ENCODE measurements around the gene TNNC1. TPM values are rescaled to one million over a fixed set of nuclear protein-coding genes. Genes with fewer than 3 reads are reported as not detected.

The TNNC1 gene
- total RNA-seq, 1 donor, result 0.54 TPM

DNA sequence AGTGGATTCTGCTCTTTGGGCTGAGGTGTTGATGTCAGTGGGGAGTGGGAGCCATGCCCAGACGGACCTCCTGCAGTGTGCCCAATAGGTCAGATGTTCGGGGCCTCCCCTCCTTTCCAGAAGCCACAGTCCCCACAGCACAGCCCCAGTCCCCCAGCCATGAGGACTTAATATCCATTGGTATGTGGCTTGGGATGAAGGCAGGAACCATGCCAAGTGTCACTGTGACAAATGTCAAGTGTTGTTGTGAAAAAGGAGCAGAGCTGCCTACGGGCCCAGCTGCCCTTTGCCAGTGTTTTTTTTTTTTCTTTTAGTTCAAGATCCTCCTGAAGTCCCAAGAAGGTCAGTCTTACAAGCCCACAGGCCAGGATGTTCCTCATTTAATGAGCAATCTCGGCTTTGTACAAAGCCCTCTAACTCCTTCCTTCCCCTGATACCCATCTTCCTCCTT lies 21.1 kb downstream of the TNNC1 start:
- DNase-seq (ENCODE audit: low read depth in 2 of 3, low spot score in 2 of 3), result no peak

DNA sequence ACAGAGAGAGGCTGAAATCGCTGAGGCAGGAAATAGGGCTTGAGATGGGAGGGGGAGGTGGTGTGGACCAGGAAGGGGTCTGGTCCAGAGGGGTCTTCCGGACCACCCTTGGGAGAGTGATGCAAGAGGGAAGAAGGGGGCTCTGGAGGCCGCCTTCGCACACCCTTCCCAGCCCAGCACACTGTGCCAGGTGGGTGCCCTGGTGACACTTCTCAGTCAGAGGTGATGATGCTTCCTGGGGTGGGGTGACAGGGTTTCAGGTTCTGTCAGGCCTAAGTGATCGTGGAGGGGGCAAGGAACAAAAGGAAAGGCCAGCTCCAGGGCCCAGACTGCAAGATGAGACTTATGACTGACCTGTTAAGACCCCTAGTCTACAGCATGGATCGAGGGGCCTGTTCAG lies 21.6 kb downstream of the TNNC1 start:
- DNase-seq (ENCODE audit: low read depth in 2 of 3, low spot score in 2 of 3), result no peak

DNA sequence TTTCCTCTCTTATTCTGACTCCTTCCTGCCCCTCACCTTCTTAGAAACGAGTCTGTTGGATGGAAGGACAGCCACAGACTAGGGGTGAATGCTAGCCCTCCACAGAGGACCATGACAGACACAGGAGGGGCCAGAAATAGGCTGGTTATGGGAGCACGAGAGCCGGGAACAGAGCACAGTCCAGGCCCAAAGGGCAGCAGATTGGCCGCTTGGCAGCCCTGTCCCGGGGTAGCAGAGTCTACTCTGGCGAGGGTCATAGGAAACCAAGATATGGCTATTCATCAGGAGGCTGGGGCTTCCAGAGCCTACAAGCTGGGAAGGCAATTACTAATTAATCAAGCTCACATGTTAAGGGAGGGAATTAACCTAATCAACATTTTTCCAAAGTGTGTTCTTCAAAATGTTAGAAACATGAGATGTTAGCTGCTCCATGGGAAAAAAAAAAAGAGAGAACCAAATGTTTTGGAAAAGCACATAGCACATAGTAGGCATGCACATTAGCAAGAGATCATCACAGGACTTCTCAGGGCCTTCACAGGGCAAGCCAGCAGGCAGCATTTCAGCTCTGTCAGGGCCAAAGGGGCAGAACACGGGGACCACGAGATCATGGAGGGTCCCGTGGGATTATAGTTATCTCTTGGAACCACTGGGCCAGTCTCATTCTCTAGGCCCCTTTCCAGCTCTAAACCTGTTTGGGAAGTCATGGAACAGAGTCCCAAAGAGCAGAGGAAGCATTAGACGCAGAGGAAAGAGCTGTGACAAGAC lies 22.2 kb downstream of the TNNC1 start:
- no peak for DNase-seq (ENCODE audit: low read depth in 2 of 3, low spot score in 2 of 3)

DNA sequence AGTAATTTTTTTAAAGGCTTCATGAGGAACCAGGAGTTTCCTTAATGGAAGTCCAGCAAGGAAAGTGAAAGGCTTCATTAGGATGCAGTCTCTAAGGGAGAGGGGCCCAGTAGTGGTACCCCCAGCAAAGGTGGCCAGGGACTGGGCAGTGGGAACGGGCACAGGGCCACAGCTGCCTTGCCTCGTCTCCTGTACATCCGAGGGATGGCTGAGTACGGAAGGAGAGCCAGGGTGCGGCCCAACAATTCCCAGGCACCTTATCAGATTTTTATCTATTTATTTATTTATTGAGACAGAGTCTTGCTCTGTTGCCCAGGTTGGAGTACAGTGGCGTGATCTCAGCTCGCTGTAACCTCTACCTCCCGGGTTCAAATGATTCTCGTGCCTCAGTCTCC lies 23.4 kb downstream of the TNNC1 start:
- no peak for DNase-seq (ENCODE audit: low read depth in 2 of 3, low spot score in 2 of 3)

DNA sequence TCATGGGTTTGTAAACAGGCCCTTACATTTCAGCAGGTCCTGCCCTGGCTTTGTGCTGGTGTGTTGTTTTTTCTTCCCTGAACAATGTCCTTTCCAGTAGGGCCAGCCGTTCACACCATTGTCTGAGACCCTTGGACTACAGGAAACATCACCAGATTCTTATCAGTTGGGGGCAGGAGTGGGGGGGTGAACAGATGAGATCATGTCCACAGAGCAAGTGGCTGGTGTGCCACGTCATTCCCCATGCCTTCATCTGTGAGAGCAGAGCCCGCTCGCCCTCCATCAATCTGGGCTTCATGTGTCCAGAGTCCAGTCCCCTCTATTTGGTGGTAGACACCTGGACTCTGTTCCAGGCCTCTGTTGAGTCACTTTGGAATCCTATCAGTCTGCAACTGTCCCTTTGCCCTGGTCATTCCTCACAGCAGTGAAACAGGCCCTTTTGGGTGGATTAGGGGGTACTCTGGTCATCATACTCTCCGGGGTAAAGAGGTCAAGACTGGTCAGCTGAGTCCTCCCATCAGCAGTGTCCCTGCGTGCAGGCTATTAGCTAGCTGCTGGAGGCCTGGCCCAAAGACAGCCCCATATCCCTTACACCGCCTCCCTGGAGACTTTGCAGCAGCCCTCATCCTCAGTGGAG lies 23.9 kb downstream of the TNNC1 start:
- DNase-seq (ENCODE audit: low read depth in 2 of 3, low spot score in 2 of 3), result no peak

DNA sequence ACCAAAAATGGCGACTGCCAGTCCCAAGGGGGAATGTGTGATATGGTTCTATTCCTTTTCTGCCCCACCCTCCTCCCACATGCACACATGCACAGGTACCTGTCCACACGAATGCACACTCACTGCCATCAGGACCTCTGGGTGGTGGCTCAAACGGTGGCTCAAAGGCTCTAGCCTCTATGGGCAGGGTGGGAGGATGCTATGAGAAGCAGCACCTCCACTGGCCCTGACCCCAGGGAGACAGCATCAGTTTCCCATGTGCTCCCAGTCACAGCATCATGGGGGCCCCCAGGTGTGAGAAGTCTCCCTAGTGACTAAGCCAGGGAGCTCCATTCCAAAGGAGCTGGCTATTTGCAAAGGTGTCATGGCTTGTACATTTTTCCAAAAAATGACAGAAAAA lies 24.8 kb downstream of the TNNC1 start:
- no peak for DNase-seq (ENCODE audit: low read depth in 2 of 3, low spot score in 2 of 3)

DNA sequence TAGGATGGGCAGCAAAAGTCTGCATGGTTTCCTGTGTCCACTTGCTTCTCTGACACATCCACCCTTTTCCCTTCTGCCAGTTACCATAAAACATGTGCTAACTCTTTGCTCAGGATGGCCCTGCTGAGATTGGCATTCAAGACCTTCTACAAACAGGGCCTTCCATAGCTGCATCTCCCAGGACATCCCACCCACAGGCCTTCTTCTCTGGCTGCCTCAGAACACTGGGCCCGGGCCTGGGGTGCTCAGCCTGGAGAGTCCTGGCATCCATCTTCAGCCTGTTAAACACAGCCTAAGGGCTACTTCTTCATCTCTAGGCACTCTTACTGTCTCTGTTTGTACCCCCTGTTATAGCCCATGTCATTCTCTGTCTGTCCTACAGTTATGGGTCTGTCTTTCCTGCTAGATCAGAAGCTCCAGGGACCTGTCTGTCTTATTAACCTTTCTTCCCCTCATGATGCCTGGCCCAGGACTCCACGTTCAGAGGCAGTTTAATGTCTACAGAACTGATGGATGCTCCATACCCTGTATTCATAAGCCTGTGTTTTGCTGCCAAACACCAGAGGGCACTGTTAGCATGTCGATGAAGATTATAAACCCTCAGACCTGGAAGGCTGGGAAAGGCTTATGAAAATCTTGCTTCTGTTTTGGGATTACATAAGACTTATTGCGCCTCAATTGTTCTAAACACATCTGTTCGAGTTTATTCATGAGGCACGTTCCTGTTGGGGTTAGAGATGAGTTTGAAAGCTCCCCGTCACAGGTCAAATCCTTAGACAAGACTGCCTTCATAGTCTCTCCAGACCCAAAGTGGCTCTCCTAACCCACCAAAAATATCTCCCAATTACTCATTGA lies 25.5 kb downstream of the TNNC1 start:
- peak in 2 of 3 donors; percentile 47 to 68 for DNase-seq (ENCODE audit: low read depth in 2 of 3, low spot score in 2 of 3)

DNA sequence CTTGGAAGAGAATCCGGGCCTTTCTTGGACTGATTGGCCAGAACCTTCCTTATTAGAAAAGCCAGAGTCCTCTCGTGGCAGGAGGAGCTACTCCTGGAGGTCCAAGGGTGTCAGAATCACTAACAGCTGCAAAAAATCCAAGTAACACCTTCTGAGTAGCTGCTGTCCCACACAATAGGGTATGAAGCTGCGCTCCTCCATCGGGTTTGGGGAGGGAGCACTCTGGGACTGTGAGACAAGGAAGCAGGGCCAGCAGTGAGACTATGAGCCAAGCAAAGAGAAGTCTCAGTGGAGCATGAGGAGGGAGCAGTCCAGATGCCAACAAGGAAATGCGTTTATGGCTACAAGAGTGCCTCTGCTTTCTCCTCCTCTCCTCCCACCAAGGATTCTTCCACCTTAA lies 30.7 kb downstream of the TNNC1 start:
- DNase-seq (ENCODE audit: low read depth in 2 of 3, low spot score in 2 of 3), result no peak

DNA sequence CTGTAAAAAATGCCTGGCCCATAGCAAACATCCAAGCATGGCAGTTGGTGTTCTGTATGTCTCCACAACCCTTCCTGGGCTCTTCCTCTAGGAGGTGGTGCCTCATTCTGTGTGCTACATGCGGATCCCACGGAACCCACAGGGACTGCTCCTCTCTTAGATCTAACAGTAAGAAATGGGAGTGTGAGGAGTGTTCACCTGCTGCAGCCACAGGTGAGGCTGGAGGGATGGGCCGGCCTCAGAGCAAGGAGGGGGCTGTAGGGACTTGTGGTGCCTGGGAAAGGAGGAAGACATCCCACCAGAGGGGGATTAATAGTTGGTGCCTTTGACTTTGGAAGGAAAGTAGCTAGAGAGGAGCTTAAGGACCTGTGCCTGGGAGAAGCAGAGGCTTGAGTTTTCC lies 31.2 kb downstream of the TNNC1 start:
- DNase-seq (ENCODE audit: low read depth in 2 of 3, low spot score in 2 of 3), result no peak

DNA sequence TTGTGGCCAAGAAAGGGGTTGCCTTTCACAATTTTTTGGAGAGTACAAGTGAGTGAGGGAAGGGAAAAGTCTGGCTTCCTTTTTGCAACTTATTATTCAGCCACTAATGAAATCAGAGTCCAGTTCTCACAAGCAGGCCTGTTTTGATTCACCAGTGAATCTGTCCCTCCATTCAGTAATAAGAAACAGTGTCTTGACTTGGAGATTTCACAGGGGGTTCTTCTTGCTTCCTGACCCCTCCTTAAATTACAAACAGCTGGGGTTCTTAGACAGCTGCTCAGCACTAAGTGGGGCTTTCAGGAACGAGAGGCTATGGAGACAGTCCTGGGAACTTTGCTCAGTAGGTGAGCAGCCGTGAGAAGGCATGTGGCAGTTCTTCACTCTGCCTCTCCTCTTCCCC lies 33.5 kb downstream of the TNNC1 start:
- DNase-seq (ENCODE audit: low read depth in 2 of 3, low spot score in 2 of 3), result no peak

DNA sequence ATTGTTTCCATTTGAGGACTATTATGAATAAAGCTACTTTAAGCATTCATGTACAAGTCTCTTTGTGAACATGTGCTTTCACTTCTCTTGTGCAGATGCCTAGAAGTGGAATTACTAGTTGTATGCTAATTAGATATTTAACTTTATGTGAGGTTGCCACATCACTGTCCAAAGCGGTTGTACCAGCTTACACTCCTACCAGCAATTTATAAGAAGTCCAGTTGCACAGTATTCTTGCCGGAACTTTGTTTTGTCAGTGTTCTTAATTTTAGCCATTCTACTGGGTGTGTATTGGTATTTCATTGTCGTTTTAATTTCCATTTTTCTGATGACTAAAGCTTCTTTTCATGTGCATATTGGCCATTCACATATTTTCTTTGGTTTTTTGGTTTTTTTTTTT lies 38.0 kb downstream of the TNNC1 start:
- DNase-seq (ENCODE audit: low read depth in 2 of 3, low spot score in 2 of 3), result no peak

DNA sequence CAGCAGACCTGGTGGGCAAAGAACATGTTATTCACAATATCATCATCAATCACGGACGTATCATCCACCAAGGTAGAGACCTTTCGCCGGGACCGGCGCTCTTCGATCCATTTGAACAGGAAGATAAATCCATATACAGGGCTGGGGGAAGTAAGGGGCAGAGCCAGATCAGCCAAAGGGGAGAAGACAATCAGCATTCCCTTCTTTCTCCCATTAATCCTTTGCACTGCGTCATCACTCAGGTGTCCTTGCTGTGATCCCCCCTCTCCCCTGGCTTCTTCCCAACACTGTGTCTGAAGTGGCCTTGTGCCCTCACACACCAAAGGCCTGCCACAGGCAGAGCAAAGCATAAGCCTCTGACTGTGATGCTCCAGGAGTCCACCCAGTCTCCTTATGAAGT lies 45.4 kb downstream of the TNNC1 start:
- DNase-seq (ENCODE audit: low read depth in 2 of 3, low spot score in 2 of 3), result no peak

DNA sequence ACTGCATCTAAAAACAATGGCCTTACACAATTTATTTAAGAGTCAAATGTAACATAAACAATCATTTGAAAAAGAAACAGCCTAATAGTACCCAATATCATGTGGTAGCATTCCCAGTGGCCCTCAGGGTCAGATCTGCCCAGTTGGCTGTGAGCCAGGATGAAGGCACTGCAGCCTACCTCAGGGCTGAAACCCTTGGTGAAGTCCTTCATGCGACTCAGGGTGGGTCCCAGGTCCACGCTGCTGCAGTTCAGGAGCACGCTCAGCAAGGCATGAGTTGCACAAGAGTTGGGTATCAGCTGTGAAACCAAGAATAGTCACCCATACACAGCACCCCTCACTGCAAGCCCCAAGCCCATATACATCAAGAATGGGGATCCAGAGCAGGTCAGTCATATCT lies 46.1 kb downstream of the TNNC1 start:
- no peak for DNase-seq (ENCODE audit: low read depth in 2 of 3, low spot score in 2 of 3)

DNA sequence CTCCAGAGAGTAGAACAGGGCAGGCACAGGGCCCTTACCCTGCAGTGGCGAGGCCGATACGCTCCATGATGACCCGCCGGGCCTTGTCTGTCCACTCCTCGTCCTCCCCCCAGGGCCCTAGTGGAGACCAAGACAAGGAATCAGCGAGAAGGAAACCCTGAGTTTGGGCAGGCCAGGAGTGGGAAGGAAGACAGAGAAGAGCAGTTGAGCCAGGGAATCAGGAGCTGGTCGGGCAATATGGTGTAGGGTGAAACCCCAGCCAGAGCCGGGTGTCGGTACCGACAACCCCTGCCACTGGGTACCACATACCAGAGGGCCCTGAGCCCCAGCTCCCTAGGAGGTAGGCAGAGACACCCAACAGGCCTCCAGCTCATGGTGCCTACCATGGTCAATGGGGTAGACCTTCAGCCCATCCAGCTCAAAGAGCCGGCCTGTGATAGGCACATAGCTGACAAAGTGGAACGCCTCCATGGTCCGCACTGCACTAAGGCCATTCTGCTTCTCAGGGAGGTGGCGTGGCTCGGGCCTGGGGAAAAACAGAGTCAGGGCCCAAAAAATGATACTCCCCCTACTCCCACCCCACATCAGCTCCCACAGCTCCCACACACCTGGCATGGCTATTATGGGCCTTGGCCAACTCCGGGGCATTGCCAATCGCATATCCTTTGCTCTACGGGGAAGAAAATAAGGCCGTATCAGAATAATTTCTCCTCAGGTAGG lies 46.9 kb downstream of the TNNC1 start:
- DNase-seq (ENCODE audit: low read depth in 2 of 3, low spot score in 2 of 3), result no peak

DNA sequence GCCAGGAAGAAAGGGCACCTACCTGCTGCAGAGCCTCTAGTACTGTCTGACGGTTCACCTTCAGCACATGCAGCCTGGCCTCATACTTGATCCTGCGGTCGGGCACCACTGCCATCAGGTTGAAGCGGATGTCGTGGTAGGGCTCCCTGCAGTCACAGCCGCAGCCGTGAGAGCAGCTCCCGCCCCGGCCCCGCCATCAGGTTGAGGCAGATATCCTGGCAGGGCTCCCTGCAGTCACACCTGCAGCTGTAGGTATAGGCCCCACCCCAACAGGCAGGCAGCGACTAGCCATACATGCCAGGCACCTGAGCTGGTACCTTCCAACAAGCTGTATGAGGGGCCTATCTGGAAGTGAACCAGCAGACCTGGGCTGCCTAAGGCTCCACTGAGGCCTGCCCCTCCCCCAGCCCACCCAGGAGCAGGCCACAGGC lies 47.6 kb downstream of the TNNC1 start:
- DNase-seq (ENCODE audit: low read depth in 2 of 3, low spot score in 2 of 3), result no peak

DNA sequence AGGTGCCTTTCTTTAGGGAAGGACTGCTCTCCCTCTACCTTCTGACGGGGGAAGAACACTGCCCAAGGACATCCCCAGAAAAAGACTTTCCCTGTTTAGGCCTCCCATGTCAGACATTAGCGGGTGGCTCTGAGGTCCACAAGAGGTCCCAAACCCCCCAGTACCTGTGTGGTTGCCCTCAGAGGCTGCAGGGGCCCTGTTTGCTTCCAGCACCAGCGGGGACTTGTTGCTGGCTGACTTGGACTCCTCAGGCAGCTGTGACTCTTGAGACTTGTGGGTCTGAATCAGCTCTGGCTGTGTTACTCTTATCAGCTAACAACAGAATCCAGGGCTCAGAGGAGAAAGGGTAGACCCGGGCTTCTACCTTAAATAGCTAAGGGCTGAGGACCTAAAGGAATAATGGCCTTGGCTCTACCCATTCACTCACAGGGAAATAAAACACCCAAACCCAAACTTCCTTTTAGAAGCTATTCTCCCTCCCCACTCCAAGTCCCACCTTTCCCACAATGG lies 48.2 kb downstream of the TNNC1 start:
- DNase-seq (ENCODE audit: low read depth in 2 of 3, low spot score in 2 of 3), result no peak

DNA sequence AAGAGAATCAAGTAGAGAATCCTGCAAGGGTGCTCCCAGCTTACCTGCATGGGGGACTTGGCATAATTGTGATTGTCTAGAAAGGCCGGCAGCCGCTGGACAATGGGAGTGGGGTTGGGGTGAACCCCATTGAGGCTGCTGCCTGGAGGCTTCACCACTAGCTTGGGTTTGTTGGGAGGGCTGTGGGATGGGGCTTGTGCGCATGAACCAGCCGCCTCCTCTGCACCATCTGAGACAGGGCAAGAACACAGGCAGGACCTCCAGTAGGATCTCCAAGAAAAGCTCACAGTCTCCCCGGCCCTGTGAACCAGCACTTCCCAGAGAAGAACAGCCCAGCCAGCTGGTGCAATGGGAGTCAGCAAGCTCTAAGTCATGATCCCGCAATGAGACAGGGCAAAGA lies 48.8 kb downstream of the TNNC1 start:
- no peak for DNase-seq (ENCODE audit: low read depth in 2 of 3, low spot score in 2 of 3)

DNA sequence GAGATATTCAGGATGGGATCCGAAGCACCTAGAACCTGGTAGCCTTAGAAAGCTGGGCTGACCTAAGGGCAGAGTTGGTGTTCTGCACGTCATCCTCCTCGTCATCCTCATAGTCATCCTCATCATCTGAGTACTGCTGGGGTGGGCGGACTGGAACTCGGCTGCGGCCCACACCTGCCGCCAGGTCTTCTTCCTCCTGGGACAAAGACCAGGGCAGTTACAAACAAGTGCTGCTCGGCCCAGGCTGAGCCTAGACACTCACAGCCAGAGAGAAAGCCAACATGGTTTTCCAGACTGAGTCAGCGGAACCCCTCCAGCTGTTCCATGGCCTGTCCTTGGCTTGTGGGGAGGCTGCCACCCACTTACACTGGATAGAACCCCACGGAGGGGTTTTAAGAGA lies 49.5 kb downstream of the TNNC1 start:
- no peak for DNase-seq (ENCODE audit: low read depth in 2 of 3, low spot score in 2 of 3)

DNA sequence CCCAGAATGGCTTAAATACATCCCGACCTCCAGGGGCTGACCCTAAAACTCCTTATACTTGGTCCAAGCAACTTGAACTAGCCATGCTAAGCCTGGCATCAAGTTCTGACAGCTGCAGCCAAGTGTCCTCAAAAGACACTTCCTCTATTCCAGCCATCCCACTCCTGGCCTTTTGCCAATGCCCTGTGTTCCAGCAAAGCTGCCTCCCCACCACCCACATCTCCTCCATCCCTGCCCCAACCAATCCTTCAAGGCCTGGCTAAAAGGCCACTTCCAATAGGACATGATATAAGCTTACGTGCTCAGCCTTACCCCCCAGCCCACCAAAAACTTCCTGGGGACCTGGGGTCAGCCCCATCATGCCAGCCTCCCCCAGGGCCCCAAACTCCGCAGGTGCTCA lies 49.9 kb downstream of the TNNC1 start:
- DNase-seq (ENCODE audit: low read depth in 2 of 3, low spot score in 2 of 3), result no peak

DNA sequence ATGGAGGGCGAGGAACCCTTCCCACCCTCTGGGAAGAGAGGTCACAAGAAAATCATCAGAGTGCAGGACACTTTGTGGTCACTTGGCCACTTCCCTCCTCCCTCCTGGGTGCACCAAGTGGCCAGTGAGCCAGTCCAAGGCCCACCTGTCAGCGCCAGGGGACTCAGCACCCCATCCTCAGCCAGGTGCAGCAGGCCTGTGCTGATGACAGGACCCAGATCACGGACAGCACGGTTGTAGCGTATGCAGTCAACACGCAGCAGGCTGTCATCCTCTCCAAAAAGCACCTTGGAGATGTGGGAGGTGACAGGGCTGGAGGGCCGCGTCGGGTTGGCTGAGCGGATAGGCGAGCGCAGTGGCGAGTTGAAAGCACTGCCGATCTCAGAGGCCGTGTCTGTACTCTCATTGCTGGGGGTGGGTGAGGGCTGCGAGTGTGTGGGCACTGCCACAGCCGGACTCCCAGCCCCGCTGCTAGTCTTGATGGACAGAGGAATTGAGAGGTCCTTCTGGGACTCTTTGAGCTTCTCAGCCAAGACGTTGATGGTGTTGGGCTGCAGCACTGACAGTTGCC lies 50.5 kb downstream of the TNNC1 start:
- DNase-seq (ENCODE audit: low read depth in 2 of 3, low spot score in 2 of 3), result no peak

Measured in hematopoietic multipotent progenitor cell (in vitro differentiated cells).